Mesendoderm (in vitro differentiated cells): ENCODE measurements around the gene SLC7A8.
A peak's percentile ranks its signal among the peaks of the same experiment; 100 is the strongest.

Source experiments
- DNase-seq: peaks from one replicate; pipeline ENCODE4 v3.0.0; 2013
- H2AK5ac ChIP-seq: 2 replicates; pipeline ENCODE4 v1.6.1; 2013; ENCODE audit warnings: low read length, inconsistent platforms
- H2BK120ac ChIP-seq: 2 replicates; pipeline ENCODE4 v1.6.1; 2013; ENCODE audit warnings: low read depth, mild to moderate bottlenecking, low read length, moderate library complexity, mixed read lengths
- H2BK15ac ChIP-seq: replicated peaks from 2 replicates; pipeline ENCODE4 v1.6.1; 2013; ENCODE audit warnings: low read depth, mild to moderate bottlenecking, moderate library complexity
- H2BK5ac ChIP-seq: 2 replicates; pipeline ENCODE4 v1.6.1; 2013; ENCODE audit warnings: low read length, inconsistent platforms
- H3K18ac ChIP-seq: 2 replicates; pipeline ENCODE4 v1.6.1; 2013; ENCODE audit warnings: mild to moderate bottlenecking, low read length, mixed read lengths
- H3K23ac ChIP-seq: one replicate; pipeline ENCODE4 v1.6.1; 2013; ENCODE audit warnings: low read length
- H3K27ac ChIP-seq: 2 replicates; pipeline ENCODE4 v1.5.1; 2013; ENCODE audit warnings: low read depth, mild to moderate bottlenecking, inconsistent platforms, low read length, moderate library complexity
- H3K27me3 ChIP-seq: 2 replicates; pipeline ENCODE4 v1.6.1; 2013; ENCODE audit warnings: low read length, control low read depth, mild to moderate bottlenecking, inconsistent platforms; ENCODE audit not compliant: insufficient read depth, poor library complexity
- H3K36me3 ChIP-seq: 2 replicates; pipeline ENCODE4 v1.6.1; 2013; ENCODE audit warnings: low read length, inconsistent platforms; ENCODE audit not compliant: control insufficient read depth, insufficient read depth
- H3K4ac ChIP-seq: one replicate; pipeline ENCODE4 v1.6.1; 2013; ENCODE audit warnings: low read depth, mild to moderate bottlenecking, low read length, moderate library complexity
- H3K4me1 ChIP-seq: 2 replicates; pipeline ENCODE4 v1.6.1; 2013; ENCODE audit warnings: low read depth, low read length, inconsistent platforms; ENCODE audit not compliant: control insufficient read depth
- H3K4me2 ChIP-seq: 2 replicates; pipeline ENCODE4 v1.6.1; 2013; ENCODE audit warnings: low read length
- H3K4me3 ChIP-seq: 2 replicates; pipeline ENCODE4 v1.5.1; 2013; ENCODE audit warnings: mild to moderate bottlenecking, low read length
- H3K56ac ChIP-seq: one replicate; pipeline ENCODE4 v1.6.1; 2013; ENCODE audit warnings: low read length
- H3K79me1 ChIP-seq: 2 replicates; pipeline ENCODE4 v1.6.1; 2013; ENCODE audit warnings: low read length, inconsistent platforms
- H3K79me2 ChIP-seq: 2 replicates; pipeline ENCODE4 v1.6.1; 2013; ENCODE audit warnings: mild to moderate bottlenecking, low read length; ENCODE audit not compliant: control insufficient read depth, insufficient read depth
- H3K9ac ChIP-seq: 2 replicates; pipeline ENCODE4 v1.6.1; 2013; ENCODE audit warnings: low read length, inconsistent platforms
- H4K5ac ChIP-seq: one replicate; pipeline ENCODE4 v1.6.1; 2013; ENCODE audit warnings: low read length
- H4K8ac ChIP-seq: one replicate; pipeline ENCODE4 v1.6.1; 2013; ENCODE audit warnings: low read depth, mild to moderate bottlenecking, control low read depth, low read length, moderate library complexity
- WGBS: extraction: QIAGEN DNeasy Blood & Tissue Kit; methylation state at CpG from one replicate; pipeline ENCODE4 v1.1.7; 2013; ENCODE audit warnings: low lambda C conversion rate, missing lambda C conversion rate; ENCODE audit not compliant: insufficient coverage; ENCODE audit errors: extremely low coverage; 5-methylcytosine and 5-hydroxymethylcytosine counted together

The SLC7A8 gene

GRCh38 chr14:23119363-23120327 lies 63.8 kb downstream of the SLC7A8 start:
- Histone ChIP-seq H3K4me2 (no peak overlapping the region), H3K56ac (peak overlapping the region; percentile 65), H2BK15ac (no peak overlapping the region), H3K23ac (no peak overlapping the region), H3K18ac (no peak overlapping the region), H4K5ac (no peak overlapping the region), H3K4ac (no peak overlapping the region), H3K27ac (no peak overlapping the region), H3K27me3 (no peaks in the 10 kb centered on the region), H3K9ac (peak overlapping the region; percentile 23), H2BK5ac (peak overlapping the region; percentile 29), H4K8ac (no peak overlapping the region), H2BK120ac (no peak overlapping the region), H3K36me3 (no peaks in the 10 kb centered on the region), H3K4me1 (peaks cover 21% of the 10 kb centered on the region), H3K79me1 (no peaks in the 10 kb centered on the region), H2AK5ac (no peak overlapping the region), H3K4me3 (no peak overlapping the region), H3K79me2 (no peaks in the 10 kb centered on the region)
- no CpG with 5 or more reads among the region's 16 CpGs for WGBS
- peak; percentile 37 for DNase-seq

GRCh38 chr14:23118506-23119362 lies 64.7 kb downstream of the SLC7A8 start, which contains the start of gene CEBPE:
TSS of gene CEBPE (minus strand) at chr14:23119255. CDS start at chr14:23119091, 164 bp downstream.
- H2AK5ac ChIP-seq, result no peak within 1 kb of the TSS
- no peaks in the 10 kb centered on the region for H3K79me2 ChIP-seq
- no peak within 1 kb of the TSS for H3K23ac ChIP-seq
- H3K4me3 ChIP-seq, result no peak within 1 kb of the TSS
- no peak within 1 kb of the TSS for H3K4ac ChIP-seq
- H4K8ac ChIP-seq, result no peak within 1 kb of the TSS
- no peak within 1 kb of the TSS for H3K4me2 ChIP-seq
- WGBS, result no CpG with 5 or more reads among the region's 32 CpGs
- no peaks in the 10 kb centered on the region for H3K36me3 ChIP-seq
- no peak within 1 kb of the TSS for H4K5ac ChIP-seq
- H3K4me1 ChIP-seq, result peaks cover 26% of the 10 kb centered on the region
- H3K9ac ChIP-seq, result peak within 1 kb of the TSS; percentile 23
- no peak within 1 kb of the TSS for H2BK15ac ChIP-seq
- no peak within 1 kb of the TSS for H2BK120ac ChIP-seq
- DNase-seq, result no peak
- H3K56ac ChIP-seq, result peak within 1 kb of the TSS; percentile 65
- no peak within 1 kb of the TSS for H3K27ac ChIP-seq
- H3K79me1 ChIP-seq, result no peaks in the 10 kb centered on the region
- H3K18ac ChIP-seq, result no peak within 1 kb of the TSS
- H3K27me3 ChIP-seq, result no peaks in the 10 kb centered on the region
- peak within 1 kb of the TSS; percentile 29 for H2BK5ac ChIP-seq

- no peak overlapping the region for H3K27ac ChIP-seq
- no peak for DNase-seq
- no peak overlapping the region for H4K8ac ChIP-seq
- no CpG with 5 or more reads among the region's 32 CpGs for WGBS
- H3K4me2 ChIP-seq, result no peak overlapping the region
- H3K4me1 ChIP-seq, result peaks cover 33% of the 10 kb centered on the region
- H2AK5ac ChIP-seq, result no peak overlapping the region
- no peak overlapping the region for H2BK5ac ChIP-seq
- H3K79me1 ChIP-seq, result no peaks in the 10 kb centered on the region
- H3K56ac ChIP-seq, result no peak overlapping the region
- H3K79me2 ChIP-seq, result no peaks in the 10 kb centered on the region
- H2BK15ac ChIP-seq, result no peak overlapping the region
- no peaks in the 10 kb centered on the region for H3K36me3 ChIP-seq
- H3K23ac ChIP-seq, result no peak overlapping the region
- no peak overlapping the region for H3K4ac ChIP-seq
- H3K4me3 ChIP-seq, result no peak overlapping the region
- no peak overlapping the region for H3K9ac ChIP-seq
- H2BK120ac ChIP-seq, result no peak overlapping the region
- H3K27me3 ChIP-seq, result no peaks in the 10 kb centered on the region
- H4K5ac ChIP-seq, result no peak overlapping the region
- no peak overlapping the region for H3K18ac ChIP-seq
Measured at GRCh38 chr14:23117371-23118020, 66.0 kb downstream of the SLC7A8 start.

- no CpG with 5 or more reads among the region's 5 CpGs for WGBS
- Histone ChIP-seq H3K23ac (peak overlapping the region; percentile 52), H4K5ac (no peak overlapping the region), H3K56ac (peak overlapping the region; percentile 66), H3K9ac (no peak overlapping the region), H2BK5ac (no peak overlapping the region), H2AK5ac (peak overlapping the region; percentile 87), H3K27me3 (no peaks in the 10 kb centered on the region), H3K79me2 (no peaks in the 10 kb centered on the region), H3K79me1 (no peaks in the 10 kb centered on the region), H2BK120ac (no peak overlapping the region), H3K18ac (no peak overlapping the region), H3K4me2 (no peak overlapping the region), H3K4me1 (peaks cover 30% of the 10 kb centered on the region), H4K8ac (no peak overlapping the region), H3K36me3 (no peaks in the 10 kb centered on the region), H2BK15ac (no peak overlapping the region), H3K27ac (no peak overlapping the region), H3K4me3 (no peak overlapping the region), H3K4ac (no peak overlapping the region)
- no peak for DNase-seq
Measured at GRCh38 chr14:23115918-23116317, 67.5 kb downstream of the SLC7A8 start.

- Histone ChIP-seq H3K79me2 (no peaks in the 10 kb centered on the region), H3K79me1 (no peaks in the 10 kb centered on the region), H3K9ac (no peak overlapping the region), H3K27ac (no peak overlapping the region), H2BK120ac (no peak overlapping the region), H4K5ac (no peak overlapping the region), H3K27me3 (no peaks in the 10 kb centered on the region), H2BK15ac (no peak overlapping the region), H3K18ac (no peak overlapping the region), H3K4me3 (no peak overlapping the region), H2BK5ac (no peak overlapping the region), H3K23ac (no peak overlapping the region), H4K8ac (no peak overlapping the region), H3K4me2 (no peak overlapping the region), H2AK5ac (no peak overlapping the region), H3K36me3 (no peaks in the 10 kb centered on the region), H3K4ac (peak overlapping the region; percentile 8), H3K4me1 (peaks cover 30% of the 10 kb centered on the region), H3K56ac (no peak overlapping the region)
- WGBS, result no CpG with 5 or more reads among the region's 10 CpGs
- no peak for DNase-seq
Measured at GRCh38 chr14:23115039-23115731, 68.3 kb downstream of the SLC7A8 start.
